GM18526 (cell line): ENCODE results near the gene ZFP42.

ENCODE experiments used
- POLR2A ChIP-seq: IDR thresholded peaks from 3 replicates; pipeline ENCODE4 v1.6.1; 2011; ENCODE audit not compliant: insufficient read length; ENCODE audit errors: extremely low read depth

The ZFP42 gene

GRCh38 chr4:188012426-188012945 is 16.9 kb downstream of the ZFP42 start:
- TF ChIP-seq POLR2A = no peak

- no peak for TF ChIP-seq POLR2A
These were observed 19.7 kb downstream of the ZFP42 start for GRCh38 chr4:188015025-188015940.

- TF ChIP-seq POLR2A = no peak
These were observed 21.2 kb downstream of the ZFP42 start for GRCh38 chr4:188016754-188017153.

- TF ChIP-seq POLR2A = no peak
These were observed 22.7 kb downstream of the ZFP42 start for GRCh38 chr4:188018262-188018661.

- TF ChIP-seq POLR2A = no peak
These were observed 26.1 kb downstream of the ZFP42 start for GRCh38 chr4:188021548-188022249.

- no peak for TF ChIP-seq POLR2A
These were observed 28.1 kb downstream of the ZFP42 start for GRCh38 chr4:188023682-188024081.

GRCh38 chr4:188025476-188025875 is 29.9 kb downstream of the ZFP42 start:
- TF ChIP-seq POLR2A = no peak

- TF ChIP-seq POLR2A = no peak
These were observed 33.5 kb downstream of the ZFP42 start for GRCh38 chr4:188029114-188029513.

GRCh38 chr4:188030401-188030800 is 34.8 kb downstream of the ZFP42 start:
- TF ChIP-seq POLR2A = no peak

- TF ChIP-seq POLR2A = no peak
These were observed 36.2 kb downstream of the ZFP42 start for GRCh38 chr4:188031751-188032150.

GRCh38 chr4:188032170-188032569 is 36.6 kb downstream of the ZFP42 start:
- TF ChIP-seq POLR2A = no peak

GRCh38 chr4:188032583-188032982 is 37.0 kb downstream of the ZFP42 start:
- no peak for TF ChIP-seq POLR2A

GRCh38 chr4:188037003-188037713 is 41.6 kb downstream of the ZFP42 start:
- TF ChIP-seq POLR2A = no peak

GRCh38 chr4:188041721-188042120 is 46.1 kb downstream of the ZFP42 start:
- no peak for TF ChIP-seq POLR2A

GRCh38 chr4:188042191-188042590 is 46.6 kb downstream of the ZFP42 start:
- TF ChIP-seq POLR2A = no peak
